Activated CD4-positive, alpha-beta T cell treated with anti-CD3 and anti-CD28 coated beads, Interleukin-2, amount 50 U/mL, for 24 hours (primary cell): ENCODE measurements around the gene RHOV.
A peak's percentile ranks its signal among the peaks of the same experiment; 100 is the strongest.

Experiments
- DNase-seq, 2 donors: peaks; one replicate each; pipeline ENCODE4 v3.0.0-alpha.2; 2020; ENCODE audit warnings: low read depth in 1 of 2, low spot score in 1 of 2

The RHOV gene

GRCh38 chr15:40873694-40874561 lies at the start of gene RHOV:
RHOV (minus strand) TSS chr15:40874234; CDS start chr15:40874139, 95 bp downstream.
- peak in 1 of 2 donors; percentile 33 for DNase-seq

DNA sequence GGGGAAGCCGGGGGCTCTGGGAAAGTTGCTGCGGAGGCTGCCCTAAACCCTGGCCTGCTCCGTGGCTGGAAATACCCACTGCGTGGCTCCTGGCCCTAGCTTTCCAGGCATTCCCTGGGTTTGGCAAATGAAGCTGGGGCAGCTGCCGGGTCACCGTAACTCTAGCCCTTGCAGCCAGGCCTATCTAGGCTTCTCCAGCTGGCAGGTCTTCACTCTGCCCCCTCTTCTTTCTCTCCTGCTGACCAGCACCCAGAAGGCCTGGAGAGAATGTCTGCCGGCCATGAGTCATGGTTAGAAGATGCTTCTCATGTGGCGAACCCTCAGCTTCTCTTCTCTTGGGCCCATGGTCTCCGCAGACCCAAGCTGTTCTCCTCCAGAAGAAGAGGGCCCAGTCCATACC lies 49.5 kb upstream of the RHOV start:
- DNase-seq: no peak

DNA sequence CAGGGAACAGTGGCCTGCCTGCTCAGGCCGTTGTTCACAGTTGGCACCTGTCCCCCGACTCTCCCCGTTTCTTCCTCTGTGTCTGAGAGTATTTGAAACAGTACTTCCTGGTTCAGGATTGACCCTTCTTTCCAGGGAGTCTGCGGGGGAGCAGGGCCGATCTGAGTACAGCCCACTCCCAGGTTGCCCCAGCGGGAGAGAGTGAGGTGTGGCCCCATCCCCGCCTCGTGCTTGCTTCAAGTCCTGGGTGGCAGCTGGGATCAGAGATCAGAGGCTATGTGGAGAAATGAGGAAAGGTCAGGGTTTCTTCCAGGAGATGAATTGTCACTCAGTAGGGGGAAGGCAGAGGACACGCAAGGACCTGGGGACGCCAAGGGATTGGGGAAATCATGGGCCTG lies 48.6 kb upstream of the RHOV start:
- no peak for DNase-seq

DNA sequence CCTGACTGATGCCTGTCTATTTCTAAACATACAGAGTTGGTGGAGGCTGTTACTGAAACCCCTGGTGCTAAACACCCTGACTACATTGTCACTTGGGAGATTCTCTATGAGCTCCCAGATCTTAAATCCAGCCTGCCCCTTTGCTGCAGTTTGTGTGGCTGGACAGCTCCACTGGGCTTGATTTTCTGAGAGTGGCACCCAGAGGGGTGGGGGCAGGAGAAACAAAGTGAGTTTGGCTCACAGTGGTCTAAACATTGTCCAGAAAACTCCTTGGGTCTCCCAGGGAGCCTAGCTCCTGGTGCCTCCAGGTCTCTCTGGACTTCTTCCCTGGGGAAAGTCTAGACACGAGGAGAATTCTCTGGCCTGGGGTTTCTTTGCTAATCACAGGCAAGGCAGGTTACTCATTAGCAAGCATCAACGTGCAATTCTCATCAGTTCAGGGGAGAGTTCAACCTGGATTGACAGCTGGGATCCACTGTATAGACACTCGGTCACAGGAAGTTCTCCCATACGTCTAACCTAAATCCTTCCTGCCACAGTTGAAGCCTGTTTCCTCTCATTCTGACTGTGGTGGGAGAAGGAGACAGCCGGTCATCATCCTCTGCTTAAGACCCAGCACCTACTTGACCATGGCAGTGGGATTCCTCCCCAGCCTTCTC lies 48.0 kb upstream of the RHOV start:
- no peak for DNase-seq

DNA sequence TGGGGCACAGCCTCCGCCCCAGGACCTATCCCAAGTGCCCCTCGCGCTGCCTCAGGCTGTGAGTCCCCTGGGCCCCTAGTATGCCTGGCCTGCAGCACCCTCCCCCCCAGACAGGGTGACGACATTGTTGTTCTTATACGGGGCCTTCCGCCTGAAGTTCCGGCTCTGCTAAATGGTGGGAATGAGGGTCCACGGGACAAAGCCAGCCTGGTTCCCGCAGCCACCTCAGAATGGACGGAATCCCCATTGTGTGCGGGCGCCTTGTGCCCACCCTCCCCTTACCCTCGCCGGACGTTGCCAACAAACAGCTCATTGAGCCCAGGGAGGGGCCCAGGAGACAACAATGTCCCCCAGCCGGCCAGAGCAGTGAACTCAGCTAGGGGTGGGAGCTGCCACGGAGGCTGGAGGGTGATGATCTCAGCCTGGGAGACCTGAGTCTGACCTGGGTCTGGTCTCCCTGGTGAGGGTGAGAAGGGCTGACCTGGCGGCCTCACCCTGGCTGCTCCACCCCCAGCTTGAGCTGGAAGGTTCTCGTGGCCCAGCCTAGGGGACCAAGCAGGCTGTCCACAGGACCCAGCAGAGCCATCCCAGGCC lies 44.9 kb upstream of the RHOV start:
- DNase-seq: no peak

DNA sequence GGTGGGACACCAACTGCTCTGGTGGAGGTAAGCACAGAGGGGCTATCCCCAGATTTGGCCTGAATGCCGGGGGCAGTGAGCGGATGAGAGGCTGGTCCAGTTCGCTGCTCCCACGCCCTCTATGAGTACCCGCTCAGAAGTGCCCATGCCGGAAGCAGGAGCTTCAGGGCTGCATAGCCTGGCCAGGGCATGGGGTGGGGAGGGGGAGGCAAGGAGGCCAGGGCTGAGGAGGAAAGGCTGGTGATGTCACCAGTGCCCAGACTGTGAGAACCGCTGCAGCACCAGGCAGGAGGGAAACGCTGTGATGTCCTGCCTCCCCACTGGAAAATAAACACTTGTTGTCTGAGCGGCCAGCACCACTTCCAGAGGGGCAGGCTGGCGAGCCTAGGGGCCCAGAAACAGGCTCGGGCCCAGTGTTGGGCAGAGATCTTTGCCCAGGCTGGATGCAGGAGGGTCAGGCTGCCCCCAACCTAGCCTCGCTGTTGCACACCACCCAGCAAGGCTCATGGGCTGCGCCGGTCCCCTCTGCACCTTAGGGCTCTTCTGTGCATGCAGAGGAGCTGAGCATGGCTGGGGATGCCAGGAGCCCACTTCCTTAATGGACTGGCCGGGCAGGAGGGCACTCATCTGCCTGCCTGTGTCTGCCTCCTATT lies 44.2 kb upstream of the RHOV start:
- no peak for DNase-seq

- no peak for DNase-seq
Measured at GRCh38 chr15:40917585-40917984, 43.6 kb upstream of the RHOV start.

DNA sequence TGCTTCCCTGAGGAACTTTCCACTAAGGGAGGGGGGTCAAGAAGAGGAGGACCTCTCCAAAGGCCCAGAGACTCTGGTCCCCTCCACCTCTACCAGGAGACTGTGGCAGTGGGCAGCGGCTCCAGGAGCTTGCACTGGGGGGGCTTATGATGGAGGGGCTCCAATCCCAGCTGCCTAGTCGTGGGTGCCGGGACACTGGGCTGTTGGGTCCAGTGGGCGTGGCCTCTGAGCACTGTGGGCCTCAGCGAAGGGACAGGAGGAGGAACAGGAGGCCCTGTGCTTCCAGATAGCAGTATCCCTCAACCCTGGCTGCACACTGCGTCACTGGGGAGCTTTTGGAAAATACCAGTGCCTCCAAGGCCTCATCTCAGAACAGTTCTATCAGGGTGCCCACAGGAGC lies 41.6 kb upstream of the RHOV start:
- DNase-seq: no peak

DNA sequence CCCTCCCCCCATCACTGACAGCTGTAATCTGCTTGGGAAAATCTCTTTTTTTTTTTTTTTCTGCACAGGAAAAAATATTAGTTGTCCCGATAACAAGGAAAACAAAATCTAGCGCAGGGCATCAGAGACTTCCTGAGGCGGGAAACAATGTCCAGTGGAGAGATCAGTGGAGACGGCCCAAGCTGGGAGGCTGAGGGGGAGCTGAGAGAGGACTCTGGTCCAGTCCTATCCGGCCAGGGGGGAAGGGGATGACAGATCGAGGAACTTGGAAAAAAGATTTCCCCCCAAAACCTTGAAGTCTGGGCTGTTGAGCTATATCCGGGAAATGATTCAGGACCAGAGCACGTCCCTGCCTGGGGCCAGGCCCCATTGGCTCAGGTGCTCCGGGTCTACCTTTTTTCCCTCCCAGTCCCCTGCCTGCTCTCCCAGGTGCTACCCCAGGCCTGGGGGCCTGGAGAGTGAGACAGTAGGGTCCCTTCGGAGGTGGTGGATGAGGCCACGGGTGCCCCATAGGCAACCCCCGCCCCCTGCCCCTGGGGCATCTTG lies 41.2 kb upstream of the RHOV start:
- no peak for DNase-seq

DNA sequence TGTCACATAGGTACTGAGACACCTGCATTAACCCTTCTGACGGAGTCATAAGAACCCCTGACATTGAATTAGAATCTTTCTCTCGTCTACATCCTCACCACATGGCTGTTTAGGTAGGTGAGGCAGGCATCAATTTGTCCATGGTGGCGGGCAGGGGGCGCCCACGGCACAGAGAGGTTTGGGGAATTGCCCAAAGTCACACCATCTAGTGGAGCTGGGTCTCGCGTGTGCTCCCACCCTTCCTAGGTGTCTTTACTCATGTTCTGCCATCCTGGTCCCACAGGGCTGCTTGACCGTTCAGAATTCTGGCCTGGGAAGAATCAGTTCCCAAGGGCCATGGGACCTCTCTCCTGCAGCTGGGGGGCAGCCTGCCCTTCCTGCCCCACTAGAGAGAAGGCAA lies 40.5 kb upstream of the RHOV start:
- DNase-seq: no peak

- no peak for DNase-seq
Measured at GRCh38 chr15:40914013-40914412, 40.0 kb upstream of the RHOV start.

DNA sequence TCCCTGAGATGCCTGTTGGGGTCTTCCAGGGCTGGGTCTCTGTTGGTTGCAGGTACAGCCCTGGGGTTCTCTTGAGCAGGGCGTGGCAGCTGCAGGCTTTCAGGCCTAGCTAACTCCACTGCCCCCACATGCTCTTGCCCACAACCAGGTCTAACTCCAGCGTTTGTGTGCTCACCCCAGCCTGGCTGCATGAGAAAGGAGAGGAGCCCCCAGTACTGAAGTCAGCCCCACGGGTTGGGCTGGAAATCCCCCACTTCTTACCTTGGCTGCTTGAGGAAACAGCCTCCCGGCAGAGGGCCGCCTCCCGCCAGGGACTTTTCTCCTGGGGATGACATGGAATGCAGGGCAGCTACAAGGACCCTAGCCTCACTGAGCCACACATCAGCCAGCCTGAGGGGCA lies 38.4 kb upstream of the RHOV start:
- DNase-seq: no peak

- no peak for DNase-seq
Measured at GRCh38 chr15:40911693-40912092, 37.7 kb upstream of the RHOV start.

DNA sequence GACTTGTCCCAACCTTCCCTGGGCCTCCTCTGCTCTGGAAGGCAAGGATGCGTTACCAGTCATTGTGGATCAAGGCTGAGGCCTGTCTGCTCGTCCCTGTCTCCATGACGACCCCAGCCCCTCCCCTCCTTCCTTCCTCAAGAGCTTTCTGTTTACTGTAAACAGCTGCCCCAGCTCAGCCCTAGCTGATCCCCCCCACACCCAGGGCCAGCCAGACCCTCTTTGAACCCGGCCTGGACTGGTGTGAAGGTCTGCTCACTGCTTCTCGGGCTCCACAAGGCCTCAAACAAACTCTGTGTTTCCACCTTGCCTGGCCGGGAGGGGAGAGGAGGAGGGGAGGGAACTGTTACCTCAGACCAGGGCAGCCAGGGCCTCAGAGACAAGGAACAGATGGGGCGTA lies 37.1 kb upstream of the RHOV start:
- DNase-seq: no peak

DNA sequence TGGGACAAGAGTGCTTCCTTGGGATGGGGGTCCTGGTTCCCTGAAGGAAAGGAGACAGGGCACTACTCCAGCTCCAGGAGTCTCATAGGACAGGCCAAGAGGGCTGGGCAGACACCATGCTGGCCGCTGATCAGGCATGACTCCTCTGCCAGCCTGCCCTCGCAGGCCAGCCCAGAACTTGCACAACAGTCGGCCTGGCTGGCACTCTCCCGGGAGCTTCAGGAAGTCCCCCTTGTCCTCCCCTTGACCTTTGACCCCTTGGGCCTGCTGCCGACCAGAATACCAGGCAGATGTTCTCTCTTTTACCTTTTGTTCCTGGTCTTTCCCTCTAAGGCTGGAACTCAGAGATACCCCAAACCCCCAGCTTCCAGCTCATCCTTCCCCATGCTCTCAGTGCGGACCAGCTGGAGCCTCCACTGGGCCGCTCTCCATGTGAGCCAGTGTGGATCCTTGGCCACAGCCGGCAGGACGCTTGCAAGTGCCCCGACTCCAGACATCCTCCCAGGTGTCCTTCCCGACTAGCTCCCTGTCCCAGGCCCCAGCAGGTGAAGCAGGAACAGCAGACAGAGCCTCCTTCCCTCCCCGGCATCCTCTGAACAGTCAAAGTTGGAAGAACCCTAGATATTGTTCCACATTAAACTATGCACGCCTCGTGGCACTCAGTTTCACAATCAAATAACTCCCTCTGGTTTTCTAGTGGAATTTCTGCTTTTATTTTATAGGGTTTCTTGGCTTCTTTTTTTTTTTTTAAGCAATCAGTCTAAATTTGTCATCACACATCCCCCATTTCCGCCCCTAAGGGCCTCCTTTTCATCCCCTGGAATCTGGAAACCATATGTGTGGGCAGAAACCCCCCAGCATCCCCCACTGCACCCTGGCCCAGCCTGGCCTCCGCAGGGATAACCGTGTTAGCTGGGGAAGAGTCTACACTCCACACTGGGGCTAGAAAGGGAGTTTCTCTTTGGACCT lies 35.9 kb upstream of the RHOV start:
- no peak for DNase-seq

DNA sequence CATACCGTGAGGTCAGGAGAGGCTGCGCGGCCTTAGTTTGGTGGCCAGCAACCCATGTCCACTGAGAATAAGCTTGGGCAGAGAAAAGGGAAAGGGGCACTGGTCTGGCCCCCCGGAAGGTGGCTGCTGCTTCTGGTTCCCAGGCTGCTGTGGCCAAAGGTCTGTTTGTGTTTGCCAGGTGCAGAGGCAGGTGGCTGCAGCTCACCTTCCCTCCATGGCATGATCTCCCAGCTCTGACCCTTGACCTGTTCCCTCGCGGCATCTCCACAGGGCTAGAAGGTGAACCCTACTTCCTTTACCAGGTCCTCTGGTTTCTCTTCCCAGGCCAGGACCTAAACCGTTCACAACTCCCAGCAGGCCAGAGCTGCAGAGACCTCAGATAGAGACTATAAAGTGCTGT lies 34.1 kb upstream of the RHOV start:
- no peak for DNase-seq

DNA sequence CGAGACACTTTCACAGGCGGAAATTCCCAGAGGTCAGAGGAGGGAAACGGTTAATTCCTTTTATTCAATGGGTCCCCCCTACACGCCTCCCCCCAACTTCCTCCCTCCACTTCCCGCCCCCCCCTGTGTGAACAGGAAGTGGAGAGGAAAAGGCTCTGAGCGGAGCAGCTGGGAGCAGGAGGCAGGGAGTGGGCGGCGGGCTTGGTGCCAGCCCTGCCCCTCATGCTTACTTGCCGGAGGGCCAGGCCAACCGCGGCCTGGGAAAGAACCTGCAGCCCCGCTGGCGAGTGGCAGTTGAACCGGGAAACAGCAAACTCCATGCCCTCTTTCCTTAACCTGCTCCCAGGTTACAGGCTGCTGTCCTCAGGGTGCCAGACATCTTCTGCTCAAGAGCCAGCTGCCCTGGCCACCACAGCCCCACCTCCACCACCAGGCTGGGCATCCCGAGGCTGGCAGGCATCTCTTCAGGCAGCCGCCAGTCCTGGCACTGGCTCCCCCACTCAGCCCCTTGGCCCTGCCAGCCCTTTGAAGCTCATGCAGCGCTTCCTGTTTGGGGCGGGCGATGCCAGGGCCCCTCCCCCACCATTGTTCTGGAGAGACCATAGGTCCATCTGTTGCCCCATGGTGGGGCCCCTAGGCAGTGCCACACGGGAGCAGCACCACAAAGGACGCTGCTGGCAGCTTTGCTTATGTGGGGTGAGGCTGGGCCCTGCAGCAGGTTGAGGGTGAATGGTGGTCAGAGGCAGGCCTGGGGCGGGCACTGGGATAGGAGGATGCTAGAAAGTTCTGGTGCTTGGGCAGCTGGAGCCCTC lies 33.2 kb upstream of the RHOV start:
- peak in 1 of 2 donors; percentile 45 for DNase-seq

- peak; percentile 58 to 62 for DNase-seq
Measured at GRCh38 chr15:40906091-40906990, 32.3 kb upstream of the RHOV start.
